Calu3 (cell line): ENCODE measurements around the gene ADA. TPM values are rescaled to one million over a fixed set of nuclear protein-coding genes. Genes with fewer than 3 reads are reported as not detected.

Experiments used
- BruUV-seq: library from RNA; stranded (reverse); fragments of 400-500 nt; replicated peaks from 2 replicates; lab custom pipeline; 2021; lab: Mats Ljungman, UMichigan
- CTCF ChIA-PET: fragments of 300-600 bp; sonication (Branson Sonifier 250); formaldehyde crosslinking; loops from one replicate; lab custom pipeline; 2022; ENCODE audit warnings: antibody characterized with exemption; lab: Charles Lee
- DNase-seq: peaks from one replicate; pipeline ENCODE4 v3.0.0; 2022
- H3K27ac Mint-ChIP-seq: one replicate; pipeline ENCODE4 v1.8.0; 2022; ENCODE audit warnings: mixed read lengths; ENCODE audit not compliant: unreplicated experiment
- H3K27me3 Mint-ChIP-seq: one replicate; pipeline ENCODE4 v1.8.0; 2022; ENCODE audit warnings: mixed read lengths; ENCODE audit not compliant: unreplicated experiment
- H3K36me3 Mint-ChIP-seq: one replicate; pipeline ENCODE4 v1.8.0; 2022; ENCODE audit warnings: mild to moderate bottlenecking, moderate library complexity, mixed read lengths; ENCODE audit not compliant: insufficient read depth, unreplicated experiment
- H3K4me1 Mint-ChIP-seq: one replicate; pipeline ENCODE4 v1.8.0; 2022; ENCODE audit warnings: mild to moderate bottlenecking, low read depth, mixed read lengths; ENCODE audit not compliant: unreplicated experiment
- H3K4me3 Mint-ChIP-seq: one replicate; pipeline ENCODE4 v1.8.0; 2022; ENCODE audit warnings: mild to moderate bottlenecking, low read depth, moderate library complexity, mixed read lengths; ENCODE audit not compliant: unreplicated experiment
- H3K9me3 Mint-ChIP-seq: one replicate; pipeline ENCODE4 v1.8.0; 2022; ENCODE audit warnings: low read depth, mixed read lengths; ENCODE audit not compliant: unreplicated experiment
- intact Hi-C: fragments of 100-400 bp; cut with micrococcal nuclease; formaldehyde crosslinking; loops from one replicate; pipeline ENCODE4 v1.10.0; 2022; ENCODE audit not compliant: unreplicated experiment
- total RNA-seq: library from RNA; stranded (reverse); gene quantifications from 2 replicates; pipeline ENCODE4 v1.2.3, GENCODE V29; 2022
- TF ChIP-seq, protein P1 (sequence below): fragments of 200-600 bp; IDR thresholded peaks from one replicate; pipeline ENCODE4 v1.8.0; 2022; ENCODE audit warnings: antibody characterized with exemption; ENCODE audit not compliant: unreplicated experiment

Gene ADA
- total RNA-seq, 1 experiment from 2014 or later, result 7.5 TPM

DNA sequence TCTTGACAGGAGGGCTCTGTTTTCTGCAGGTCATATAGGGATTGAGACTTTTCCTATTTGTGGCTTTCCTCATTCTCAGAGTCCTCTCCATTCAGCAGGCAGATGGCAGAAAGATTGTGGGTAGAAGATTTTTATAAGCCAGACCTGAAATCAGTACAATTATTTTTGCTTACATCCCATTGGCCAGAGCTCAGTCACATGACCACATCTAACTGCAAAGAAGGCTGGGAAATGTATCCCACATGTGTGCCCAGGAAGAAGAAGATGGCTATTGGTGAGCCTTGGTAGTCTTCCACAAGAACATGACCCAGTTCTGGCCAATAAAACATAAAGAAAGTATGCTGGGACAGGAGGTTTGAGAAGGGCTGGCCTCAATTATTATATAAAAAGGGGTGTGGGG, 42.1 kb upstream of the ADA start:
- H3K4me1 Mint-ChIP-seq, result peaks cover 56% of the 10 kb centered on the region
- no peak for DNase-seq
- peaks cover 22% of the 10 kb centered on the region for H3K36me3 Mint-ChIP-seq
- TF ChIP-seq, protein P1, sequence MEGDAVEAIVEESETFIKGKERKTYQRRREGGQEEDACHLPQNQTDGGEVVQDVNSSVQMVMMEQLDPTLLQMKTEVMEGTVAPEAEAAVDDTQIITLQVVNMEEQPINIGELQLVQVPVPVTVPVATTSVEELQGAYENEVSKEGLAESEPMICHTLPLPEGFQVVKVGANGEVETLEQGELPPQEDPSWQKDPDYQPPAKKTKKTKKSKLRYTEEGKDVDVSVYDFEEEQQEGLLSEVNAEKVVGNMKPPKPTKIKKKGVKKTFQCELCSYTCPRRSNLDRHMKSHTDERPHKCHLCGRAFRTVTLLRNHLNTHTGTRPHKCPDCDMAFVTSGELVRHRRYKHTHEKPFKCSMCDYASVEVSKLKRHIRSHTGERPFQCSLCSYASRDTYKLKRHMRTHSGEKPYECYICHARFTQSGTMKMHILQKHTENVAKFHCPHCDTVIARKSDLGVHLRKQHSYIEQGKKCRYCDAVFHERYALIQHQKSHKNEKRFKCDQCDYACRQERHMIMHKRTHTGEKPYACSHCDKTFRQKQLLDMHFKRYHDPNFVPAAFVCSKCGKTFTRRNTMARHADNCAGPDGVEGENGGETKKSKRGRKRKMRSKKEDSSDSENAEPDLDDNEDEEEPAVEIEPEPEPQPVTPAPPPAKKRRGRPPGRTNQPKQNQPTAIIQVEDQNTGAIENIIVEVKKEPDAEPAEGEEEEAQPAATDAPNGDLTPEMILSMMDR, result no peak
- H3K27me3 Mint-ChIP-seq, result no peaks in the 10 kb centered on the region
- H3K4me3 Mint-ChIP-seq, result no peak overlapping the region
- peaks cover 2% of the 10 kb centered on the region for H3K9me3 Mint-ChIP-seq
- BruUV-seq, result no TSS peak
- H3K27ac Mint-ChIP-seq, result peak overlapping the region; percentile 88
- intact Hi-C loops, result loop anchor here (1.0 to 2.0 kb wide), 3 partner anchors 21 to 37 kb away; no protein-coding TSS in a partner anchor
- CTCF ChIA-PET, result interaction anchor here (1.1 to 4.1 kb wide), 5 partner anchors 10 to 42 kb away, joined by 3 to 23 read pairs (median 5); no protein-coding TSS in a partner anchor

DNA sequence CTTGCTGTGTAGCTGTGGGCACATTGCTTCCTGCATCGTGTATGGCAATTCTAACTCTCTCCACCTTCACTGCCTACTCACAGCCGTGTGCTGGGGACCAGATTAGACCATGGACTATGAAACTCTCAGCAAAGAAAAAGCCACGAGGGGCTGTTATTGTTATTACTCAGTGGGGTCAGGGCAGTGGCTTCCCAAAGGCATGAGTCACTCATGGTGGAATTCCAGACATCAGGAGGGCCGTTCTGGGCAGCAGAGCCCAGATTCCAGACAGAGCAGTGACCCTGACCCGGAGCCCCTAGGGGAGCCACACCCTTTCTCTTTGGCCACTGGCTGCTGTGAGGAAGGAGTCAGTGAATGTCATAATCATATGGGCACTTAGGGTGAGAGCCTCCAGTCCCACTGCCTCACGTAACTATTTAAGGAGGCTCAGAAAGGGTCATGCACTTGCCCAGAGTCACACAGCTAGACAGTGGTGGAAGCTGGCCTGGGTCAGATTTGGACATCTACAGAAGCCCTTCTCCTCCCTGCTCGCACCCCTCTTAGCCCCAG, 41.5 kb upstream of the ADA start:
- peak; percentile 90 for DNase-seq
- Mint-ChIP-seq H3K36me3 (peaks cover 22% of the 10 kb centered on the region), H3K27me3 (no peaks in the 10 kb centered on the region), H3K4me1 (peaks cover 62% of the 10 kb centered on the region), H3K27ac (peak overlapping the region; percentile 88), H3K9me3 (peaks cover 2% of the 10 kb centered on the region), H3K4me3 (no peak overlapping the region)
- CTCF ChIA-PET, result interaction anchor here (0.6 to 4.1 kb wide), 7 partner anchors 8 to 186 kb away, joined by 3 to 23 read pairs (median 4); no protein-coding TSS in a partner anchor
- TF ChIP-seq, protein P1, result no peak
- intact Hi-C loops, result loop anchor here (1.0 to 2.0 kb wide), 3 partner anchors 21 to 38 kb away; no protein-coding TSS in a partner anchor
- BruUV-seq, result no TSS peak

DNA sequence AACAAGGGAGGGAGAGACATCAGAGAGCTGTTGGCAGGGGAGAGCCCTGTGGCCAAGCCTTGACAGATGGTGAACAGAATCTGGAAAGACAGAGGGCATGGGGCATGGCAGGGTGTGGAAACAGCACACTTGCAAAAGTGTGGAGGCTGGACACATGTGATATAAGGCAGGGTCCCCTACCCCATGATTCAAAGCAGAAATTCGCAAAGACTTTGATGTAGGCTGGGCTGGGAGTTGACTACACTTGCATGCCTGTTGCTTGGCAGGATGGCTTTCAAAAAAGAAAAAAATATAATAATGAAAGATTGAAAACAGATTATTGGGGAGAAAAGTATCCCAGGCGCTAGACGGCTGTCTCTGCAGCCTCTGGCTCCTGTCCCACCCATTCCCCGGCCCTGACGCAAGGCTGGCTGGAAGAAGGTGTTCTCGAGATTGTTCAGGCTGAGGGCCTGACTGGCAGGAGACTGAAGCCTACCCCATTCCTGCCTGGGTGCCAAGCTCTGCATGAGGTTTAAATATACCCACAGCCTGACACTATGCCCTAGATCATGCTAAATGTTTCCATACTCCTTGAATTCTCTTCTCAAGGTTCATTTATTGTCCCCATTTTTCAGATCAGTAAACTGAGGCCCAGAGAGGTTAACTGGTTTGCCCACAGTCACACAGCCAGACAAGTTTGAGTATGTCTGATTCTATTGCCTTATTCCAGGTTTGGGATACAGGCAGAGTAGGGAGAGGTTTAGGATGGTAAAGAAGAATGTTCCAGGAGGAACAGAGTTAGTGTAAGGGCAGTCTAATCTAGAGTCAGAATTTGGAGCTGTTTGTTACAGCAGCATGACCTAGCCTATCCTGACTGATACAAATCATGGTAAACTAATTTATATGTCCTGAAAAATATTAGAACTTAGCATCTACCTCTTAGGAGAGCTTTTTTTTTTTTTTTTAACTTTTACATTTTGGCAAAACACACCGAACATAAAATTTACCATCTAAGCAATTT, 40.2 kb upstream of the ADA start:
- Mint-ChIP-seq H3K4me3 (no peak overlapping the region), H3K27ac (peak overlapping the region; percentile 88)

More for the DNA sequence above, 40.2 kb upstream of the ADA start:
- peaks cover 22% of the 10 kb centered on the region for H3K36me3 Mint-ChIP-seq
- H3K27me3 Mint-ChIP-seq, result no peaks in the 10 kb centered on the region
- TF ChIP-seq, protein P1, result no peak
- intact Hi-C loops, result loop anchor here (2.0 kb wide), 2 partner anchors 29 to 39 kb away; no protein-coding TSS in a partner anchor
- H3K4me1 Mint-ChIP-seq, result peaks cover 69% of the 10 kb centered on the region
- H3K9me3 Mint-ChIP-seq, result peaks cover 2% of the 10 kb centered on the region
- CTCF ChIA-PET, result interaction anchor here (0.6 to 4.1 kb wide), 6 partner anchors 8 to 38 kb away, joined by 3 to 23 read pairs (median 4); no protein-coding TSS in a partner anchor
- BruUV-seq, result no TSS peak
- DNase-seq, result no peak
